Mammary epithelial cell (primary cell): ENCODE measurements around the gene LRPAP1.

Experiments
- EZH2 ChIP-seq: IDR thresholded peaks from 2 replicates; pipeline ENCODE4 v1.6.1; 2012; ENCODE audit warnings: low read length, inconsistent platforms, borderline replicate concordance
- TF ChIP-seq, protein P1 (sequence below), 2 donors: IDR thresholded peaks in 1 of 2; conservative IDR thresholded peaks in 1 of 2; 2 replicates each; pipeline ENCODE4 v1.5.1; 2011 to 2012; ENCODE audit warnings: inconsistent platforms in 2 of 2, low read length in 2 of 2, mild to moderate bottlenecking in 2 of 2, control low read depth in 1 of 2, low read depth in 1 of 2; ENCODE audit not compliant: insufficient read depth in 1 of 2; ENCODE audit errors: extremely low read depth in 1 of 2

- TF ChIP-seq, protein P1, sequence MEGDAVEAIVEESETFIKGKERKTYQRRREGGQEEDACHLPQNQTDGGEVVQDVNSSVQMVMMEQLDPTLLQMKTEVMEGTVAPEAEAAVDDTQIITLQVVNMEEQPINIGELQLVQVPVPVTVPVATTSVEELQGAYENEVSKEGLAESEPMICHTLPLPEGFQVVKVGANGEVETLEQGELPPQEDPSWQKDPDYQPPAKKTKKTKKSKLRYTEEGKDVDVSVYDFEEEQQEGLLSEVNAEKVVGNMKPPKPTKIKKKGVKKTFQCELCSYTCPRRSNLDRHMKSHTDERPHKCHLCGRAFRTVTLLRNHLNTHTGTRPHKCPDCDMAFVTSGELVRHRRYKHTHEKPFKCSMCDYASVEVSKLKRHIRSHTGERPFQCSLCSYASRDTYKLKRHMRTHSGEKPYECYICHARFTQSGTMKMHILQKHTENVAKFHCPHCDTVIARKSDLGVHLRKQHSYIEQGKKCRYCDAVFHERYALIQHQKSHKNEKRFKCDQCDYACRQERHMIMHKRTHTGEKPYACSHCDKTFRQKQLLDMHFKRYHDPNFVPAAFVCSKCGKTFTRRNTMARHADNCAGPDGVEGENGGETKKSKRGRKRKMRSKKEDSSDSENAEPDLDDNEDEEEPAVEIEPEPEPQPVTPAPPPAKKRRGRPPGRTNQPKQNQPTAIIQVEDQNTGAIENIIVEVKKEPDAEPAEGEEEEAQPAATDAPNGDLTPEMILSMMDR (conservative IDR thresholded peaks at IDR 0.05 in 1 of 2, IDR thresholded peaks at IDR 0.05 in 1 of 2; ENCODE audit: extremely low read depth in 1 of 2, insufficient read depth in 1 of 2, low read depth in 1 of 2, low read length in 2 of 2), result no peak
- no peak for TF ChIP-seq EZH2
Observed at GRCh38 chr4:3512279-3512678, 19.9 kb downstream of the LRPAP1 start.
